Measurements from ENCODE around the gene RANBP3. TPM values are rescaled to one million over a fixed set of nuclear protein-coding genes. Genes with fewer than 3 reads are reported as not detected.
A peak's percentile ranks its signal among the peaks of the same experiment; 100 is the strongest.

The RANBP3 gene
- total RNA-seq, 3 donors from 2014 or later: 54.4 to 66.2 (median 64.9) TPM

DNA sequence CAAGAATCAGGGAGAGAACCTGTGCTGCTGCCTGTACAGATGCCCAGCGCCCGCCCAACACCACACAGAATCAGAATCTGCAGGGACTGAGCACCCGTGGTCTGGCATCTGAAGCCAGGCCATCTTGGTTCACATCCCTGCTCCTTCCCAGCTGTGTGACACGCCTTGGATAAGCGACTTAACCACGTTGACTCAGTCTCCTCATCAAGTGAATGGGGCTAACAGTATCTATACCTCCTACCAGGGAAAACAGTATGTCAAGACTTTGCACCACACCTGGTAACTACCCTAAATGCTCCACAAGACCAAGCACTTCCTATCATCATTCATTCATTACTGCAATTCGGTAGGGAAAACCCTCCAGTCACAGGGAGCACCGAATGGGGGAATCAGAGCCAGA lies 1.2 kb downstream of the RANBP3 start:
- H3K27ac ChIP-seq: peak overlapping the region; percentile 92 to 97
- H3K9me3 ChIP-seq: no peaks in the 10 kb centered on the region
- intact Hi-C loops (cut with DNase I; ENCODE audit: low total_unique reads): no loop called here
- peak overlapping the region; percentile 85 to 100 (median 88) for H3K4me3 ChIP-seq
- TF ChIP-seq, protein P1, sequence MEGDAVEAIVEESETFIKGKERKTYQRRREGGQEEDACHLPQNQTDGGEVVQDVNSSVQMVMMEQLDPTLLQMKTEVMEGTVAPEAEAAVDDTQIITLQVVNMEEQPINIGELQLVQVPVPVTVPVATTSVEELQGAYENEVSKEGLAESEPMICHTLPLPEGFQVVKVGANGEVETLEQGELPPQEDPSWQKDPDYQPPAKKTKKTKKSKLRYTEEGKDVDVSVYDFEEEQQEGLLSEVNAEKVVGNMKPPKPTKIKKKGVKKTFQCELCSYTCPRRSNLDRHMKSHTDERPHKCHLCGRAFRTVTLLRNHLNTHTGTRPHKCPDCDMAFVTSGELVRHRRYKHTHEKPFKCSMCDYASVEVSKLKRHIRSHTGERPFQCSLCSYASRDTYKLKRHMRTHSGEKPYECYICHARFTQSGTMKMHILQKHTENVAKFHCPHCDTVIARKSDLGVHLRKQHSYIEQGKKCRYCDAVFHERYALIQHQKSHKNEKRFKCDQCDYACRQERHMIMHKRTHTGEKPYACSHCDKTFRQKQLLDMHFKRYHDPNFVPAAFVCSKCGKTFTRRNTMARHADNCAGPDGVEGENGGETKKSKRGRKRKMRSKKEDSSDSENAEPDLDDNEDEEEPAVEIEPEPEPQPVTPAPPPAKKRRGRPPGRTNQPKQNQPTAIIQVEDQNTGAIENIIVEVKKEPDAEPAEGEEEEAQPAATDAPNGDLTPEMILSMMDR (IDR thresholded peaks at IDR 0.05): no peak
- no peak for TF ChIP-seq POLR2AphosphoS5 (IDR thresholded peaks at IDR 0.05)
- TF ChIP-seq POLR2A (IDR thresholded peaks at IDR 0.05): no peak
- DNase-seq (ENCODE audit: low spot score in 2 of 2): no peak
- no peaks in the 10 kb centered on the region for H3K27me3 ChIP-seq
- no peaks in the 10 kb centered on the region for H3K36me3 ChIP-seq
- H3K4me1 ChIP-seq: peaks cover 9 to 26% of the 10 kb centered on the region in 2 donors

DNA sequence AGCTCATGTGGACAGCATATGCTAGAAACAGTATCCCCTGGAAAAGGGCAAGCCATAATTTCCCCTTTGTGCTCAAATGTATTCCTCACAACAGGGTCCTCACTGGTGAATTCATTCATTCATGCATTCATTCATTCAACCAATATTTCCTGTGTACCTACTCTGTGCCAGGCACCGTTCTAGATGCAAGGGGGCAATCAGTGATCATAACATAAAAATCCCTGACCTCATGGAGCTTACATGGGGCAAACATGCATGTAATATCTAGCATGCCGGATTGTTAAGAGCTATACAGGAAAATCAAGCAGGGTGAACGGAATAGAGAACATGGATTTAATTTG lies 2.6 kb downstream of the RANBP3 start:
- DNase-seq (ENCODE audit: low spot score in 2 of 2): no peak
- Histone ChIP-seq H3K27me3 (no peaks in the 10 kb centered on the region), H3K4me3 (no peak overlapping the region), H3K9me3 (no peaks in the 10 kb centered on the region), H3K4me1 (peaks cover 9 to 26% of the 10 kb centered on the region in 2 donors), H3K36me3 (no peaks in the 10 kb centered on the region), H3K27ac (no peak overlapping the region)
- intact Hi-C loops (cut with DNase I; ENCODE audit: low total_unique reads): no loop called here
- no peak for TF ChIP-seq POLR2AphosphoS5 (IDR thresholded peaks at IDR 0.05)
- TF ChIP-seq, protein P1 (IDR thresholded peaks at IDR 0.05): no peak
- TF ChIP-seq POLR2A (IDR thresholded peaks at IDR 0.05): no peak

DNA sequence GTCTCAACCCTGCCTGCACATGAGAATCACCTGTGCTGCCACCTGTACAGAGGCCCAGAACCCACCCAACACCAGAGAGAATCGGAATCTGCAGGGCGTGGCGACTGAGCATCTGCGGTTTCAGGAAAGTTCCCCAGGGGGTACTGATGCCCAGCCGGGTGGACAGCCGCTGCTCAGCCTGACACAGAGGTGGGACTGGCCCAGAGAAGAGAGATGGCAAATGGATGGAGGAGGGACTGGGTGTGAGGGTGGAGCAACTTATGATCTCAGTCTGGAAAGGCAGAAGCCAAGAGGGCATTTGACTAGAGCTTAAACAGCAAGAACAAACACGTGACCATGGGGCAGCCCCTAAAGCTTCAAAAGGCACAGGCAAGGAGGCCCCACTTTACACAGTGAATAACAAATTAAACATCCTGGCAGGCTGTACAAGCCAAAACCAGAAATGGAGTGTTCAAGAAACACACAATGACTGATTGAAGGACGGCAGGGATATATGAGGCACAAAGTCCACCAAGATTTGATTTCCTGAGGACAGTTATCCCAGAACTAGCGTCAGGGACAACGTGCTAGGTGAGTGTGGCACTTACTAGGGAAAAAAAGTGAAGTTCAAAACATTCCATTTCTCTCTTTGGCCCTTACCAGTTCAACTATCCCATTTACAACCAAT lies 3.1 kb downstream of the RANBP3 start:
- Histone ChIP-seq H3K27ac (no peak overlapping the region), H3K36me3 (no peaks in the 10 kb centered on the region), H3K4me1 (peaks cover 9 to 26% of the 10 kb centered on the region in 2 donors)

DNA sequence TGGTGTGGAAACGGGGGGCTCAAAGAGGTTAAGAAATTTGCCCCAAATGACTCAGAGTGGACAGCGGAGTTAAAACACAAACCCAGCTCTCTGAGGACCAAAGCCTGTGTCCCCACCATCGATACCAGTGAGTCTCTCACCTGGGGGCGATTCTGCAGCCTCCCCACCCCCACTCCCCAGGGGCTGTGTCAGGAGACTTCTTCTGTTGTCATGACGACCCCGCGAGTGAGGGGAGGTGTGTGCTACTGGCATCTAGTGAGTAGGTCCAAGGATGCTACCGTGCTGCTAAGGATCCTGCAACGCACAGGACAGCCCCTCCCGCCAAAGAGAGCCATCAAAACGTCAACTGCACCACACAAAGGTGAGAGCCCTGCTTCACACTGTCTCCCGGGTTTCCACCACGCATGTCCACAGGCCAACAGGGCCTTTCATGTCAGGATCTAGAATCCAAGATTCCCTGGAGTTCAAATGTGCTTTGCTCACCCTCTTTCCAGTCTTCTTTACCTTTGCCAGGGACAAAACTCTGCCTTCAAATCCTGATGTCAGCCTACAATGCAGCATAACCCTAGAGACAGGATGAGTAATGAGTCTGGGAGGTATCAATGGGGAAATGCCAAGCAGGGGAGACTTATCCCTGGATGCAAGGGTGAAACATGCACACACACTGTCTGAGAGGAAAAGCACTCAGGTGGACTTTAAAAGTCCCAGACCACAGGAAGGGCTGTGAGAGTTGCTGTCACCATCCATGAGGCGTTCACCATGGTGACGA lies 3.9 kb downstream of the RANBP3 start:
- peaks cover 8 to 29% of the 10 kb centered on the region in 2 donors for H3K4me1 ChIP-seq
- H3K27me3 ChIP-seq: no peaks in the 10 kb centered on the region
- H3K27ac ChIP-seq: no peak overlapping the region
- H3K9me3 ChIP-seq: no peaks in the 10 kb centered on the region
- TF ChIP-seq, protein P1 (IDR thresholded peaks at IDR 0.05): no peak
- TF ChIP-seq POLR2AphosphoS5 (IDR thresholded peaks at IDR 0.05) (no peak), POLR2A (IDR thresholded peaks at IDR 0.05) (no peak)
- H3K4me3 ChIP-seq: no peak overlapping the region
- no peak for DNase-seq (ENCODE audit: low spot score in 2 of 2)
- no peaks in the 10 kb centered on the region for H3K36me3 ChIP-seq
- intact Hi-C loops (cut with DNase I; ENCODE audit: low total_unique reads): no loop called here

More for the DNA sequence above, 3.1 kb downstream of the RANBP3 start:
- Histone ChIP-seq H3K9me3 (no peaks in the 10 kb centered on the region), H3K27me3 (no peaks in the 10 kb centered on the region), H3K4me3 (no peak overlapping the region)
- TF ChIP-seq, protein P1 (IDR thresholded peaks at IDR 0.05): no peak
- TF ChIP-seq POLR2A (IDR thresholded peaks at IDR 0.05) (no peak), POLR2AphosphoS5 (IDR thresholded peaks at IDR 0.05) (no peak)
- intact Hi-C loops (cut with DNase I; ENCODE audit: low total_unique reads): no loop called here
- DNase-seq (ENCODE audit: low spot score in 2 of 2): no peak

- Histone ChIP-seq H3K27me3 (no peaks in the 10 kb centered on the region), H3K4me3 (no peak overlapping the region), H3K9me3 (no peaks in the 10 kb centered on the region), H3K4me1 (peaks cover 3 to 31% of the 10 kb centered on the region in 2 donors), H3K27ac (no peak overlapping the region), H3K36me3 (no peaks in the 10 kb centered on the region)
- no peak for DNase-seq (ENCODE audit: low spot score in 2 of 2)
- TF ChIP-seq, protein P1 (IDR thresholded peaks at IDR 0.05): no peak
- TF ChIP-seq POLR2A (IDR thresholded peaks at IDR 0.05) (no peak), POLR2AphosphoS5 (IDR thresholded peaks at IDR 0.05) (no peak)
- intact Hi-C loops (cut with DNase I; ENCODE audit: low total_unique reads): no loop called here
Measured at GRCh38 chr19:5973376-5973775, 4.6 kb downstream of the RANBP3 start.
